ENCODE measurements around the gene WWOX.

WWOX gene

GRCh38 chr16:78183437-78184237 is 84.2 kb downstream of the WWOX start:
- no peak for DNase-seq (ENCODE audit: low read depth)
- H3K4me3 ChIP-seq (ENCODE audit: control insufficient read depth, low read depth, low read length), result no peak overlapping the region
- TF ChIP-seq CTCF (IDR thresholded peaks at IDR 0.05; ENCODE audit: control insufficient read depth, insufficient read depth, low read depth, low read length, missing control alignments), result no peak

- no peak for TF ChIP-seq CTCF (IDR thresholded peaks at IDR 0.05; ENCODE audit: control insufficient read depth, insufficient read depth, low read depth, low read length, missing control alignments)
- H3K4me3 ChIP-seq (ENCODE audit: control insufficient read depth, low read depth, low read length), result no peak overlapping the region
- DNase-seq (ENCODE audit: low read depth), result no peak
Observed at GRCh38 chr16:78184238-78185183, 85.1 kb downstream of the WWOX start.

GRCh38 chr16:78189121-78189520 is 89.7 kb downstream of the WWOX start:
- TF ChIP-seq CTCF (IDR thresholded peaks at IDR 0.05; ENCODE audit: control insufficient read depth, insufficient read depth, low read depth, low read length, missing control alignments), result no peak
- no peak for DNase-seq (ENCODE audit: low read depth)
- no peak overlapping the region for H3K4me3 ChIP-seq (ENCODE audit: control insufficient read depth, low read depth, low read length)

- DNase-seq (ENCODE audit: low read depth), result no peak
- no peak for TF ChIP-seq CTCF (IDR thresholded peaks at IDR 0.05; ENCODE audit: control insufficient read depth, insufficient read depth, low read depth, low read length, missing control alignments)
- H3K4me3 ChIP-seq (ENCODE audit: control insufficient read depth, low read depth, low read length), result no peak overlapping the region
Observed at GRCh38 chr16:78192734-78193488, 93.5 kb downstream of the WWOX start.

- no peak overlapping the region for H3K4me3 ChIP-seq (ENCODE audit: control insufficient read depth, low read depth, low read length)
- no peak for DNase-seq (ENCODE audit: low read depth)
- TF ChIP-seq CTCF (IDR thresholded peaks at IDR 0.05; ENCODE audit: control insufficient read depth, insufficient read depth, low read depth, low read length, missing control alignments), result no peak
Observed at GRCh38 chr16:78194948-78195347, 95.5 kb downstream of the WWOX start.

- no peak for DNase-seq (ENCODE audit: low read depth)
- no peak overlapping the region for H3K4me3 ChIP-seq (ENCODE audit: control insufficient read depth, low read depth, low read length)
- TF ChIP-seq CTCF (IDR thresholded peaks at IDR 0.05; ENCODE audit: control insufficient read depth, insufficient read depth, low read depth, low read length, missing control alignments), result no peak
Observed at GRCh38 chr16:78195797-78196196, 96.3 kb downstream of the WWOX start.
